GM19324 (cell line): ENCODE results near the gene PARS2.
"Not testable (repeated sequence)": the region's sequence is repeated elsewhere in the genome, so short reads cannot be mapped to it uniquely, and the experiment has no call there.

Source experiments
- ATAC-seq: cut with Tn5 transposase; IDR thresholded peaks from one replicate; pipeline ENCODE4 v1.9.1; 2021; ENCODE audit warnings: mild to moderate bottlenecking, moderate library complexity; ENCODE audit not compliant: unreplicated experiment, low FRiP score

PARS2 gene

DNA sequence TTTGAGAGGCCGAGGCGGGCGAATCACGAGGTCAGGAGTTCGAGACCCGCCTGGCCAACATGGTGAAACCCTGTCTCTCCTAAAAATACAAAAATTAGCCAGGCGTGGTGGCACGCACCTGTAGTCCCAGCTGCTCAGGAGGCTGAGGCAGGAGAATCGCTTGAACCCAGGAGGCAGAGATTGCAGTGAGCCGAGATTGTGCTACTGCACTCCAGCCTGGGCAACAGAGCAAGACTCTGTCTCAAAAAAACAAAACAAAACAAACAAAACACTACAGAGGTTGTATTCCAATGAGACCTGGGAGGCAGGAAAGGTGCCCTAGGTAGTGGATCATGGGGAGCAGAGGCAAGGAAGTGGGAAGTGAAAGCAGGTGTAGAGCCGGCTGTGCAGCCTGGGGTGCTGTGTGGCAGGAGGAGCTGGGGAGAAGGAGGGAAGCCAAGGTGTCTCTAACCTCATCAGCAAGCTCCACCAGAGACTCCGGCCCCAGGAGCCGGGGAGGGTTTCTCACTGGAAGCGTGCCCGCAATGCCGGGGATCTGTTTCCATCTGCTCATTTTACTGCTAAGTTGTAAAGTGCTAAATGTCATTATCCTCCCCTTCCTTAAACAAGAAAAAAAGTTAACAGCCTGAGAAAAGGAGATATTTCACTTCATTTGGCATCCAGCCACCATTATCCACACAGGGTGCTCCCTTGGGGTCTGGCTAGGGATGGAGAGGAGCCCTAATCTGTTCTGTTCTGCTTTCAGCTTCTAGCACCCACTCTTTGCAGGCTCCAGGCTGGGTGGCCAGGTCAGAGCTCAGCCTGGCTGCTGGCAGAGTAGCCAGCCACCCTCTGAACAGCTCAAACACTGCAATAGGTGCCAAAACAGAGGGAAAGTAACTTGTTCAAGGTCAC lies 11.8 kb upstream of the PARS2 start:
- not testable (repeated sequence) for ATAC-seq

GRCh38 chr1:54774820-54775498 lies 10.6 kb upstream of the PARS2 start:
- ATAC-seq = no peak

DNA sequence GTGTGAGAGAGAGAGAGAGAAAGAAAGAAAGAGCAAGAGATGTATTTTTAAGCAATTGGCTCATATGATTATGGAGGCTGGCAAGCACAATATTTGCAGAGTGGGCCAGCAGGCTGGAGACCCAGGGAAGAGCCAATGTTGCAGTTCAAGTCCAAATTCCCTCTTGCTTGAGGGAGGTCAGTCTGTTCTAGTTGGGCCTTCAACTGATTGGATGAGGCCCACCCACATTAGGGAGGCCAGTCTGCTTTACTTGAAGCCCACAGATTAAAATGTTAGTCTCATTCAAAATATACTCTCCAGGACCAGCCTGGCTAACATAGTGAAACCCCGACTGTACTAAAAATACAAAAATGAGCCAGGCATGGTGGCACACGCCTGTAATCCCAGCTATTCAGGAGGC lies 8.6 kb upstream of the PARS2 start:
- ATAC-seq = no peak

- ATAC-seq = no peak
These were observed 3.8 kb upstream of the PARS2 start for GRCh38 chr1:54768093-54768492.

GRCh38 chr1:54767526-54767925 lies 3.2 kb upstream of the PARS2 start:
- ATAC-seq = no peak

GRCh38 chr1:54766726-54767125 lies 2.4 kb upstream of the PARS2 start:
- no peak for ATAC-seq

DNA sequence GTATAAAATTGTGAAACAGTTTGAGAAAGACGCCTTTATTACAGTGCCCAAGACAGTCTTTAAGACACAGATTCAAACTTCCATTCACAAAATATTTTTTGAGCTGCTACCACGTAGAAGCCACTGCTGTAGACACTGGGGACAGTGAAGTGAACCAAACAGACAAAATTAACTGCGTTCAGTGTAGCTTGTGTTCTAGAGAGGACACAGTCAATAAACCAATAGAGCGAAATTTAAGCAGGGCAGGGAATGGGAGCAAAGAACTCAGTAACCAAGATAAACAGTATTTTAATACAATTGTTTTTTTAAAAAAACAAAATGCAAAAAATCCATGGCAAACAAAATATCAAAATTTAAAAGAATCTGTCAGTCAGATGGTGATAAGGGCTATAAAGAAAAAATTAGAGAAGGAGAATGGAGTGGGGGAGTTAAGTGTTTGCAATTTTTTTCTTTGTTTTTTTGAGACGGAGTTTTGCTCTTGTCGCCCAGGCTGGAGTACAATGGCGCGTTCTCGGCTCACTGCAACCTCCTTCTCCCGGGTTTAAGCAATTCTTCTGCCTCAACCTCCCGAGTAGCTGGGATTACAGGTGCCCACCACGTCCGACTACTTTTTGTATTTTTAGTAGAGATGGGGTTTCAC lies 719 bp upstream of the PARS2 start:
- peak; percentile 4 for ATAC-seq

DNA sequence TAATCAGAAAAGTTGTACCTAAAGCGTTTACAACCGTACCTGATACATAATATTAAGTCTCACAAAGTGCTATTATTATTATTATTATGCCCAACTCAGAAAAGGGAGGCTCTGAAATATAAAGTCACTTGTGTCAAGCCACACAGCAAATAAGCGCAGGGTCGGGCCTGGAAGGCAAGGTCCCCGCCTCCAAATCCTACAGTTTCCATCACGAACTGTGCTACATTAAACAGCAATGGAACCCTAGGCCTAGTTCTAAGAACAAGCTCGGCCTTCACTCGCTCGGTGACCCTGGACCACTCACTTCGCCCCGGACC lies 549 bp downstream of the PARS2 start:
- ATAC-seq = no peak

GRCh38 chr1:54758678-54759348 lies 5.5 kb downstream of the PARS2 start:
- ATAC-seq = no peak

- no peak for ATAC-seq
These were observed 6.5 kb downstream of the PARS2 start for GRCh38 chr1:54757833-54758232.

GRCh38 chr1:54754486-54755285 lies 9.6 kb downstream of the PARS2 start:
- no peak for ATAC-seq

DNA sequence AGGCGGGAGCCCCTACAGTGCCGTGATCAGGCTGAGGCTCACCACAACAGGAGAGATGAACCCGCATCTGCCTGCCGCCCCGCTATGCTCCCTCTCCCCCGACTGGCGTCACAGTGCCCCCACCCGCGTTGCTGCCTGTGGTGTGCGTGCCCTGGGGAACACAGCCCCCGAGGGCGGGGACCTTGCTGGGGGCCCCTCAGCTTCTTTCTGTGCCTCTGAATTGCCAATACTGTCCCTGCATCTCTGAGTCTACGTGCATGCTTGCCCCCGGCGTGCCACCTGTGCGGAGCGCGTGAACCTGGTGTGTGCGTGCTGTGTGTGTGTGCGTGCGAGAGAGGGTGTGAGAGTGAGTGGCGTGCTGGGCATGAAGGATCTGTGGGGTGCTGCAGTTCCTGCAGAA lies 10.3 kb downstream of the PARS2 start:
- no peak for ATAC-seq

DNA sequence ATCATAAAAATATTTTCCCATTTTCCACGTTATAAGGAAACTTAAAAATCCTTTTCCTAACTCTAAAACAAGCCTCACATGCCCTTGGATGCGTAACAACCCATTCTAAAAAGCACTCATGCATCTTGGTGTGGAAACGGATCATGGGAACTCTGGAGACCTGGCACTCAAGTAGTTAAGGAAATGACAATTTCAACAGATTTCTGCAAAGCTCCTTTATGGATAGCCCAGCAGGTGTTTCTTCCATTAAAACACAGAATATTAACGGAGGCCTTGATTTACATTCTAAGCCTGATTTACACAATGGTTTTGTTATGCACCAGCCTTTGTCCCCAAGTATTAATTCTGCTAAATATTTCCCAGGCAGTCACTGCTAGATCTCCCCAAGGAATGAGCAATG lies 12.9 kb downstream of the PARS2 start:
- ATAC-seq = no peak

DNA sequence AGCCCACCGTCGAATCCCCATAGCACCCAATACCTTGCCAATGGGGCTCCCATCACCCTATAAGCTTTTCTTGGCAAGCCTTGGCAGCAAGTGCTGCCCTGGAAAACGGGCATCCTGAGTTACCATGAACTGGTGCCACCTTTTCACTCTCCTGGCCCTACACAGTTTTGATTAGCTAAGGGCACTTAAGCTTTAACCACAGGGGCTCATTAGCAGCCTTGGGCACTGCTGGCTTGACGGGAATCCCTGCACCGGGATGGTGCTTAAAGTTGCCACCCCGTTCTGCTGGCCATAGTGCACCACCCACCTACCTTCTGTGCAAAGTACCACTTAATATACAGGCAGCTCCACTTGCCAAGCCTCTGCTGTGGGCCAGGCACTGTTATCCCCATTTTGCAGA lies 13.7 kb downstream of the PARS2 start:
- ATAC-seq = no peak

DNA sequence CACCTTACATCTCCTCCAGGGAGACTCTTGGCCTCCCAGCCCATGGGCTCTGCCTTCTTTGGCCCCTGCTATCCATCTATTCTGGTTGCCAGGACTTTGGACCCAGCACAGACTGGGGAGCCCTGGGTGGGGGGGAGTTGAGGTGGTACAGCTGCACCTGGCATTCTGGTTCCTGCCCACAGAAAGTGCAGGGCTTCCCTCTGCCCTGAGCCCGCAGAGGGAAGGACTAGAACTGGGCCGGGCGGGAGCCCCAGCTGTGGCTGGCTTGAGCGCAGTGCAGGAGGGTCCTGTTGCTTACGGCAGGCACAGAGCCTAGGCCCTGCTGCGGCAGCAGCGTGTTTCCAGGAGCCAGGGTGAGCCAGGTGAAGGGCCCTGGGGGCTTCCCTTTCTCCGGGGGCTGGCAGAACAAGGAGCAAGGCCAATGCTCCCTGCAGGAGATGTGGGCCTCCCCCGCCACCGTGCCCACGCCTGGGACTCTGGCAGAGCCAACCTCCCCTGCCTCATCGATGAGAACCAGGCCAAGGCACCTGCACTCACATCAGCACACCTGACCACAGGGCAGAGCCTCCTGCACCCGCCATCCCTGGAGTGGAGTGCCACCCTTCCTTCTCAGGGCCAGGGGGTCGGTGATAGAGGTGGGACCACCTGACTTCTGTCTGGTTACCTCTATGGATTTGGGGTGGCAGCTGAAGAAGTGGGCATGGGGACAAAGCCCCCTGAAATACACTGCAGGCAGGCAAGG lies 16.1 kb downstream of the PARS2 start:
- ATAC-seq = no peak

GRCh38 chr1:54745864-54746263 lies 18.5 kb downstream of the PARS2 start:
- no peak for ATAC-seq

- ATAC-seq = no peak
These were observed 19.0 kb downstream of the PARS2 start for GRCh38 chr1:54745274-54745673.

GRCh38 chr1:54744696-54745095 lies 19.6 kb downstream of the PARS2 start:
- ATAC-seq = no peak

- no peak for ATAC-seq
These were observed 20.7 kb downstream of the PARS2 start for GRCh38 chr1:54743416-54744226.
